ENCODE measurements around the gene KCND1. TPM values are rescaled to one million over a fixed set of nuclear protein-coding genes. Genes with fewer than 3 reads are reported as not detected.

KCND1 gene
- polyA plus RNA-seq, 1 donor = 2.5 TPM

DNA sequence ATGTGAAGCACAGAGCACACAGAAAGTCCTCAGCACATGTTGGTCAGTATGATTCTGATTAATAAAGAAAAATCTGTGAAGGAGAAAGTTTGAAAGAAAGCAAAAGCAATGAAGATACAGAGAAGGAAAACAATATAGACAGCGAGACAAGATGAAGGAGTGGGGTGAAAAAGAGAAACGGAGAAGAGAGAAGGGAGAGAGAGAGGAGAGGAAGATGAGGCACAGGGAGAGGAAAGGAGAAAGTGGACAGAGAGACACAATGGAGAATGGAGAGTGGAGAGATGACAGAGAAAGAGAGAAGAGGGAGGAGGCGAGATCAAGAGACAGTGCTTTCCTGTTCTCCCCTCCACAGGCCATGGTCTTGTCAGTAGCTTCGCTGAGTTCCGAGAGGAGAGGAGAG is 3.9 kb upstream of the KCND1 start:
- no peak for DNase-seq

DNA sequence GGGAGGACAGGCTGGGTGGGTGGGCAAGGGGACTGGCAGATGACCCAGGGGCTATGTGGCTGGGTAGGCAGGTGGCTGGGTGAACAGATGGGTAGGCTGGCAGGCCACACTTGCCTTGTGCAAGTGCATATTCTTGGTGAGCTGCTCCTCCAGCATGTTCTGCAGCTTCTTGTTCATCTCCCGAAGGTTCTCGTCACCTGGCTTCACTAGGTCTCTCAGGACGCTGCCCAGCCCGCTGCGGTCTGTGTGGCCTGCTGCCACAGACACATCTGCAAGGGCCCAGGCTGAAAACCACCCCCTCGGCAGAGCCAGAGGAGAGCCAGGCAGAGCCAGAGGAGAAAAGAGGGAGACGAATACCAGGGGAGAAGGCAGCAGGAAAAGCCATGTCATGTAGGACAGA is 3.4 kb upstream of the KCND1 start:
- no CpG with 5 or more reads among the region's 7 CpGs for WGBS (ENCODE audit: insufficient coverage, low lambda C conversion rate)
- Histone ChIP-seq H3K27me3 (ENCODE audit: control insufficient read depth, insufficient read depth, low read length) (no peaks in the 10 kb centered on the region), H3K4me1 (ENCODE audit: control insufficient read depth, insufficient read depth, low read length) (peaks cover 9% of the 10 kb centered on the region), H3K27ac (ENCODE audit: low read length) (no peak overlapping the region), H3K9me3 (ENCODE audit: control insufficient read depth, low read depth, low read length) (no peaks in the 10 kb centered on the region), H3K4me3 (ENCODE audit: low read length) (no peak overlapping the region), H3K36me3 (ENCODE audit: control insufficient read depth, insufficient read depth, low read length) (peaks cover 29% of the 10 kb centered on the region)
- no peak for DNase-seq

More for the DNA sequence above, 3.9 kb upstream of the KCND1 start:
- peaks cover 9% of the 10 kb centered on the region for H3K4me1 ChIP-seq (ENCODE audit: control insufficient read depth, insufficient read depth, low read length)
- no peak overlapping the region for H3K27ac ChIP-seq (ENCODE audit: low read length)
- no peaks in the 10 kb centered on the region for H3K9me3 ChIP-seq (ENCODE audit: control insufficient read depth, low read depth, low read length)
- WGBS (ENCODE audit: insufficient coverage, low lambda C conversion rate) = no CpG with 5 or more reads among the region's 5 CpGs
- H3K27me3 ChIP-seq (ENCODE audit: control insufficient read depth, insufficient read depth, low read length) = no peaks in the 10 kb centered on the region
- H3K36me3 ChIP-seq (ENCODE audit: control insufficient read depth, insufficient read depth, low read length) = peaks cover 29% of the 10 kb centered on the region
- no peak overlapping the region for H3K4me3 ChIP-seq (ENCODE audit: low read length)

DNA sequence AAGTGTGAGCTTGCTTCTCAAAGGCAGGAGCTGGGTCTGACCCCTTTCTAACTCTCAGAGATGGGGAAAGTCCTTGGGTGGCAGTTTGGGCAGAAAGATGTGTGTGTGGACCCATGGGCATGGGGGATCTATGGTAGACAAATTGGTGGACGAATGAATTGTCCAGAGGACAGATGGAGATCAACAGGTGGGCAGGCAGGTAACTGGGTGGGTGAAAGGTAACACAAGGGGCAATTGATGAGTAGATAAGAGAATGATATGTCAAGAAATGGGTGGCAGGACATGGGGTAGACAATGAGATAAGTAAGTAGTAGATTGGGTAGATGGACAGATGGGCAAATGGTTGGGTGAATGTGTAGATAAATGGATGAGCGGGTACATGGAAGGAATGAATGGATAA is 2.9 kb upstream of the KCND1 start:
- DNase-seq = no peak
- no peaks in the 10 kb centered on the region for H3K27me3 ChIP-seq (ENCODE audit: control insufficient read depth, insufficient read depth, low read length)
- H3K9me3 ChIP-seq (ENCODE audit: control insufficient read depth, low read depth, low read length) = no peaks in the 10 kb centered on the region
- no peak overlapping the region for H3K4me3 ChIP-seq (ENCODE audit: low read length)
- peaks cover 9% of the 10 kb centered on the region for H3K4me1 ChIP-seq (ENCODE audit: control insufficient read depth, insufficient read depth, low read length)
- no CpG with 5 or more reads among the region's 2 CpGs for WGBS (ENCODE audit: insufficient coverage, low lambda C conversion rate)
- no peak overlapping the region for H3K27ac ChIP-seq (ENCODE audit: low read length)
- H3K36me3 ChIP-seq (ENCODE audit: control insufficient read depth, insufficient read depth, low read length) = peaks cover 27% of the 10 kb centered on the region

DNA sequence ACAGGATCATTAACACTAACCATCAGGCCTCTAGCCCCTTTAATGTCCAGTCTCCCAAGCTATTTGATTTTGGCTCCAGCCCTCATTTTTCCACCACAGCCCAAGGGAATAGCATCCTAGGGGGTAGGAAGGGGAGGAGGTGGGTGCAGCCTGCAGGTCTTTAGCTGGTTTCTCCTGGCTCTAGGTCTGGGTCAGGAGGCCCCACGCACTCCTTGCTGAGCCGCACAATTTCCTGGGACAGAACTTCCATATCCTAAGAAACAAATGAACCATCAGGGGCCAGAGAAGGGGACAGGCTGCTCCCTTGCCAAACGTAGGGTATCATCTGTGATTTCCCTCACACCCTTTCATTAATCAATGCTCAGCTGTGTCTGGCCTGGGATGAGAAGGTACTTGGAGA is 2.4 kb upstream of the KCND1 start:
- DNase-seq = no peak
- WGBS (ENCODE audit: insufficient coverage, low lambda C conversion rate) = no CpG with 5 or more reads among the region's 3 CpGs
- Histone ChIP-seq H3K27me3 (ENCODE audit: control insufficient read depth, insufficient read depth, low read length) (no peaks in the 10 kb centered on the region), H3K36me3 (ENCODE audit: control insufficient read depth, insufficient read depth, low read length) (peaks cover 27% of the 10 kb centered on the region), H3K27ac (ENCODE audit: low read length) (no peak overlapping the region), H3K4me3 (ENCODE audit: low read length) (no peak overlapping the region), H3K4me1 (ENCODE audit: control insufficient read depth, insufficient read depth, low read length) (peaks cover 9% of the 10 kb centered on the region), H3K9me3 (ENCODE audit: control insufficient read depth, low read depth, low read length) (no peaks in the 10 kb centered on the region)

DNA sequence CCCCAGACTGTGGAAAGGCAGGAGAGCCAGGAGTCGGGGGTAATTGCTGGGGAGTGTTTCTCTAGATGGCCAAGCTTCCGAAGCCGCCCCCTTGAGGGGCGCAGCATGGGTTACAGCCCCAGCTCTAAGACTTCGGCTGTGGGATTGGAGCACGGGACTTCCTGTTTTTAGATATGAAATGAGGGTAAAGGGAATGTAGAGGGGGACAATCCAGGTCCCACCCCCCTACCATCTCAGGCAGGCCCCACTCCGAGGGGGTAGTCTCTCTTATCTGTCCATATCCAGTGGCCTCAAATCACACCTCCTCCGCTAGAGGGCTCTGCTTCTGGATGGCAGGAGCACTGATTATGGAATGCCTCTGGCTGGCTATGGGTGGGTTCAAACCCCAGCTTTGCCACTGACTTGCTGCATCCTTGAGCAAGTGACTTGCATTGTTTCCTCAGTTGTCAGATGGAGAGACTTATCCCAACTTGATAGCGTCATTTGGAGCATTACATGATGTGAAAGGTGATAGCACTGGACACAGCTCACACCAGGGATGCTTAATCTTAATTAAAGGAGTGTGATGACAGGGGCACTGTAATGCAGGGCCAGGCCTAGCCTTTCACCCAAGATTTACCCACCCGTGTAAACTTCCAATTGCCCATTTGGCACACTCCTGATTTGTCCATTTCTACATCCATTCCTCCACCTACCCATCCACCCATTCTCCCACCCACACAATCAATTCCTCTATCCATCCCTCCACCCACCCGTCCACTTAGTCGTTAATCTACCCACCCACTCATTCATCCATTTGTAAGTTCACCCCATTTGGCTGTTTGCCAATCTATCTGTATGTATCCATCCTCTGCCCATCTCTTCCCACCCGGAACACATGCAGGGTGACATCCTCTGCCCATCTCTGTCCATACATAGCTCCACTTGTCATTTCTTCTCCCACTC is 848 bp upstream of the KCND1 start:
- peaks cover 18% of the 10 kb centered on the region for H3K36me3 ChIP-seq (ENCODE audit: control insufficient read depth, insufficient read depth, low read length)
- DNase-seq = peak in 1 of 2 donors; percentile 32
- H3K4me3 ChIP-seq (ENCODE audit: low read length) = peak overlapping the region; percentile 24
- 100% methylated on average over 1 of the region's 13 CpGs for WGBS (ENCODE audit: insufficient coverage, low lambda C conversion rate)
- H3K4me1 ChIP-seq (ENCODE audit: control insufficient read depth, insufficient read depth, low read length) = peaks cover 9% of the 10 kb centered on the region
- H3K27me3 ChIP-seq (ENCODE audit: control insufficient read depth, insufficient read depth, low read length) = no peaks in the 10 kb centered on the region
- H3K27ac ChIP-seq (ENCODE audit: low read length) = no peak overlapping the region
- no peaks in the 10 kb centered on the region for H3K9me3 ChIP-seq (ENCODE audit: control insufficient read depth, low read depth, low read length)

DNA sequence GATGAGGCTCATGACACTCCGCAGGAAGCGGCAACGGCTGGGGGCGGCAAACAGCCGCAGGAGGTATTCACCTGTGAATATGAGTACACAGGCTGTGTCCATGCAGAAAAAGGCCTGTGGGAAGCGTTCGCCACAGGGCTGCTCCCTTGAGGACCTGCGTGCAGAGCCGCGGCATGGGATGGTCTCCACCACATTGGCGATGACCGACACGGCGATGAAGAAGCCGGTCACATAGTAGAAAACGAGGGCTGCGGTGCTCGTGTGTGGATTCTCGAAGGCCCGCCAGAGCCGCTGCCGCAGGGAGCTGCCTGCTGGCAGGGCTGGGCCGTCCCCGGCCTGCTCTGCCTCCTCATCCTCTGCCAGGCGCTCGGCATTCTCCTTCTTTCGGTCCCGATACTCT is 2.2 kb downstream of the KCND1 start:
- WGBS (ENCODE audit: insufficient coverage, low lambda C conversion rate) = no CpG with 5 or more reads among the region's 28 CpGs
- peaks cover 4% of the 10 kb centered on the region for H3K36me3 ChIP-seq (ENCODE audit: control insufficient read depth, insufficient read depth, low read length)
- H3K4me1 ChIP-seq (ENCODE audit: control insufficient read depth, insufficient read depth, low read length) = peaks cover 9% of the 10 kb centered on the region
- no peak overlapping the region for H3K4me3 ChIP-seq (ENCODE audit: low read length)
- no peaks in the 10 kb centered on the region for H3K9me3 ChIP-seq (ENCODE audit: control insufficient read depth, low read depth, low read length)
- H3K27ac ChIP-seq (ENCODE audit: low read length) = no peak overlapping the region
- H3K27me3 ChIP-seq (ENCODE audit: control insufficient read depth, insufficient read depth, low read length) = no peaks in the 10 kb centered on the region
- no peak for DNase-seq

DNA sequence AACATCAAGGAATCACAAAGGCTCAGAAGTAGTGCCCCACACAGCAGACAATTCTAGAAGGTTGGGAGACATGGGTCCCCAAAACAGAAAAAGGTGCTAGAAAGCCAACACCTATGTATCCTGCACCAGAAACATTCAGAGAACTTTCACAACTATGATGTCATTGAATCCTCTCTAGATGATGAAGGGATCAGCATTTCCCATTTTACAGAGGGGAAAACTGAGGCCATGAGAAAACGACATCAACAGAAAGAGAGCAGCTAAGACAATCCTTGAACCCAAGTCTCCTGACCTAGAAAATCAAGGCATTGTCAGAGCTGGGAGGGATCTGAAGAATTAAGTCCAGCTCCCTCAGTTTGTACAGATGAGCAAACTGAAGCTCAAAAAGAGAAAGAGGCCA is 3.3 kb downstream of the KCND1 start:
- WGBS (ENCODE audit: insufficient coverage, low lambda C conversion rate) = no CpG with 5 or more reads among the region's 1 CpG
- no peak for DNase-seq
- H3K4me3 ChIP-seq (ENCODE audit: low read length) = no peak overlapping the region
- H3K4me1 ChIP-seq (ENCODE audit: control insufficient read depth, insufficient read depth, low read length) = peaks cover 9% of the 10 kb centered on the region
- H3K9me3 ChIP-seq (ENCODE audit: control insufficient read depth, low read depth, low read length) = no peaks in the 10 kb centered on the region
- H3K27ac ChIP-seq (ENCODE audit: low read length) = no peak overlapping the region
- H3K36me3 ChIP-seq (ENCODE audit: control insufficient read depth, insufficient read depth, low read length) = no peaks in the 10 kb centered on the region
- no peaks in the 10 kb centered on the region for H3K27me3 ChIP-seq (ENCODE audit: control insufficient read depth, insufficient read depth, low read length)

DNA sequence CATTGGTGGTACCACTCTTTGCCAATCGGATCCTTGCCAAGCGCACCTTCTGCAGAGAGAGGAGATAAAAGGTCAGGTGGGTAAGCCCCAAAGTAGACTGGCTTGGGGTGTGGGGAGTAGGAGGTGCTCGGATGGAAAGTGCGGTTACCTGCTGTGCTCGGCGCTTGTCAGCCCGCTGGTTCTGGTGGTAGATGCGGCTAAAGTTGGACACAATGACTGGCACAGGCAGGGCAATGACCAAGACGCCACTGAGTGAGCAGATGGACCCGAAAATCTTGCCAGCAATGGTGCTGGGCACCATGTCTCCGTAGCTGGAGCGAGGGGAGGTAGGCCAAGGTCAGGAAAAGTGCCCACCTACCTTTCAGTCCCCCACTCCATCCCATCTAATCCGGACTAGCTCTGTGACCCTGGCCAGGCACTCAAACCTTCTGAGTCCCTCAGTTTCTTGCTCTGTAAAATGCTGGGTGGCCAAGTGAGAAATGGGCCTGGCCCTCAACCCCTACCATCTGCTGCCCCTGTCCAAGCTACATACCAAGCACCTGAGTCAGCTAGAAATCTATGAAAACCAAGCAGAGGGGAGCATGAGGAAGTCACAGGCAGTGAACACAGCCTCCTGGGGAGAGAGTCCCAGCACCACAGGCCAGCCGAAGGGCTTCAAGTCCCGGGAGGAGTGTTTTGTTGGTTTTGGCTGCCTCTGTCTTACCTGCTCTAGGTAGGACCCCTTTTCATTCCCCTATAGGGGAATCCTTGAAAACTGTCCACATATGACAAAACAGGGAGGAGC is 4.7 kb downstream of the KCND1 start:
- Histone ChIP-seq H3K36me3 (ENCODE audit: control insufficient read depth, insufficient read depth, low read length) (no peaks in the 10 kb centered on the region), H3K27ac (ENCODE audit: low read length) (no peak overlapping the region), H3K27me3 (ENCODE audit: control insufficient read depth, insufficient read depth, low read length) (no peaks in the 10 kb centered on the region), H3K4me3 (ENCODE audit: low read length) (no peak overlapping the region), H3K4me1 (ENCODE audit: control insufficient read depth, insufficient read depth, low read length) (peaks cover 11% of the 10 kb centered on the region), H3K9me3 (ENCODE audit: control insufficient read depth, low read depth, low read length) (no peaks in the 10 kb centered on the region)
- no peak for DNase-seq
- WGBS (ENCODE audit: insufficient coverage, low lambda C conversion rate) = no CpG with 5 or more reads among the region's 15 CpGs

DNA sequence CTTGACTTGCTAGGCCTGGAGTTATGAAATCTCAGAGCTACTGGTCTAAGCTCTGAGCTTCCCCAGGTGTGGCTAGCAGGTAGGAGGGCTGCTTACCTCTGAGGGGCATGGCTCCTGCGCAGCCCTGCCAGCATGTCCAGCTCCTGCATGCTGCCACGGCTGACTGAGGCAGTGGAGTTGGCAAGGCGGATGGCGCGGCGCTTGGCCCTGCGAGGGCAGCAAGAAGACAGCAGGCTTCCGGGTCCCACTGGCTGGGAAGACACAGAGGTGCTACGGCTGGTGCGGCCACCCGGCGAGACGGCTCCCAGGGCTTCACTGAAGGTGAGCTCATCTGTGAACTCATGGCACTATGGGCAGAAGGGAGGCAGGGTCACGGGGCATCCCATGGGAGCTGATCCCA is 5.7 kb downstream of the KCND1 start:
- no peak for DNase-seq
- Histone ChIP-seq H3K36me3 (ENCODE audit: control insufficient read depth, insufficient read depth, low read length) (no peaks in the 10 kb centered on the region), H3K4me1 (ENCODE audit: control insufficient read depth, insufficient read depth, low read length) (peaks cover 13% of the 10 kb centered on the region), H3K4me3 (ENCODE audit: low read length) (no peak overlapping the region), H3K27ac (ENCODE audit: low read length) (no peak overlapping the region), H3K9me3 (ENCODE audit: control insufficient read depth, low read depth, low read length) (no peaks in the 10 kb centered on the region), H3K27me3 (ENCODE audit: control insufficient read depth, insufficient read depth, low read length) (no peaks in the 10 kb centered on the region)
- WGBS (ENCODE audit: insufficient coverage, low lambda C conversion rate) = no CpG with 5 or more reads among the region's 14 CpGs

GRCh38 chrX:48961585-48962091 is 10.0 kb downstream of the KCND1 start:
- peak; percentile 64 to 77 for DNase-seq
- no peaks in the 10 kb centered on the region for H3K9me3 ChIP-seq (ENCODE audit: control insufficient read depth, low read depth, low read length)
- H3K4me1 ChIP-seq (ENCODE audit: control insufficient read depth, insufficient read depth, low read length) = peaks cover 19% of the 10 kb centered on the region
- no CpG with 5 or more reads among the region's 5 CpGs for WGBS (ENCODE audit: insufficient coverage, low lambda C conversion rate)
- H3K27ac ChIP-seq (ENCODE audit: low read length) = peak overlapping the region; percentile 70
- no peaks in the 10 kb centered on the region for H3K27me3 ChIP-seq (ENCODE audit: control insufficient read depth, insufficient read depth, low read length)
- no peak overlapping the region for H3K4me3 ChIP-seq (ENCODE audit: low read length)
- H3K36me3 ChIP-seq (ENCODE audit: control insufficient read depth, insufficient read depth, low read length) = no peaks in the 10 kb centered on the region

All from large intestine (tissue), 3 donors.